ENCODE data around the gene ALCAM. TPM values are rescaled to one million over a fixed set of nuclear protein-coding genes. Genes with fewer than 3 reads are reported as not detected.

Gene ALCAM
- total and polyA plus RNA-seq, 2 donors (not counting 3 experiments of a cell fraction or from before 2014, with no cell fraction given) = 46.3 to 118 TPM

- no peak overlapping the region for H3K4me2 ChIP-seq (ENCODE audit: insufficient read depth, low read length)
- no peak overlapping the region for H3K4me3 ChIP-seq (replicated peaks in 1 of 3; ENCODE audit: insufficient read depth in 1 of 3, low read depth in 1 of 3, low read length in 3 of 3)
- no peaks in the 10 kb centered on the region for H3K27me3 ChIP-seq (ENCODE audit: control insufficient read depth in 2 of 2, insufficient read depth in 2 of 2, low read length in 2 of 2)
- no peak overlapping the region for H3K27ac ChIP-seq (ENCODE audit: insufficient read depth, low read depth, low read length)
- H3K4me1 ChIP-seq (ENCODE audit: control insufficient read depth, extremely low read depth, insufficient read depth, low read length) = no peaks in the 10 kb centered on the region
- H2AFZ ChIP-seq (ENCODE audit: low read depth, low read length) = no peak overlapping the region
- POLR2A ChIA-PET = no interaction called here
- H3K9ac ChIP-seq (replicated peaks; ENCODE audit: extremely low read depth, insufficient read depth, low read length) = no peak overlapping the region
- dilution Hi-C loops (cut with MboI; ENCODE audit: extremely low pct_ligation_motif_present, low sequenced_read_pairs) = no loop called here
- intact Hi-C loops (cut with micrococcal nuclease) = no loop called here
- H4K20me1 ChIP-seq (replicated peaks; ENCODE audit: control insufficient read depth, extremely low read depth, insufficient read depth, low read length) = no peaks in the 10 kb centered on the region
- no peaks in the 10 kb centered on the region for H3K79me2 ChIP-seq (ENCODE audit: control insufficient read depth, insufficient read depth, low read length)
- BruUV-seq (replicated peaks) = no TSS peak
- H3K9me1 ChIP-seq (replicated peaks; ENCODE audit: control insufficient read depth, extremely low read depth, insufficient read depth, low read length) = no peaks in the 10 kb centered on the region
- FAIRE-seq = no peak
- no peak for TF ChIP-seq FOS (IDR thresholded peaks at IDR 0.05; ENCODE audit: borderline replicate concordance, insufficient read depth, low read length)
- TF ChIP-seq GATA2 (IDR thresholded peaks at IDR 0.05; ENCODE audit: insufficient read depth, insufficient read length, low read depth, low read length) = no peak
- no peaks in the 10 kb centered on the region for H3K36me3 ChIP-seq (ENCODE audit: control insufficient read depth in 2 of 2, extremely low read depth in 1 of 2, insufficient read depth in 2 of 2, low read length in 2 of 2)
- CTCF ChIA-PET = no interaction called here
- no peaks in the 10 kb centered on the region for H3K9me3 ChIP-seq (replicated peaks; ENCODE audit: control insufficient read depth, insufficient read depth, low read length)
- no peak for DNase-seq (ENCODE audit: low read depth, low spot score)
Observed at GRCh38 chr3:105611304-105612192, 244.8 kb downstream of the ALCAM start.

- TF ChIP-seq EZH2 (IDR thresholded peaks at IDR 0.05; ENCODE audit: borderline replicate concordance, low read depth, low read length, severe bottlenecking) (no peak), CTCF (IDR thresholded peaks at IDR 0.05; ENCODE audit: extremely low read depth in 1 of 2, insufficient read depth in 1 of 2, low read depth in 1 of 2, low read length in 2 of 2) (no peak), GATA2 (IDR thresholded peaks at IDR 0.05; ENCODE audit: insufficient read depth, insufficient read length, low read depth, low read length) (no peak), FOS (IDR thresholded peaks at IDR 0.05; ENCODE audit: borderline replicate concordance, insufficient read depth, low read length) (no peak), MAX (IDR thresholded peaks at IDR 0.05; ENCODE audit: insufficient read depth, insufficient read length) (no peak), POLR2AphosphoS5 (IDR thresholded peaks at IDR 0.05; ENCODE audit: insufficient read depth, low read depth, low read length) (no peak), POLR2A (IDR thresholded peaks at IDR 0.05; ENCODE audit: low read depth, low read length) (no peak), MYC (IDR thresholded peaks at IDR 0.05; ENCODE audit: low read depth, low read length) (no peak), JUN (IDR thresholded peaks at IDR 0.05; ENCODE audit: borderline replicate concordance, insufficient read depth, insufficient read length, low read depth) (no peak)
- Histone ChIP-seq H3K79me2 (ENCODE audit: control insufficient read depth, insufficient read depth, low read length) (no peaks in the 10 kb centered on the region), H2AFZ (ENCODE audit: low read depth, low read length) (no peak overlapping the region), H3K9me3 (replicated peaks; ENCODE audit: control insufficient read depth, insufficient read depth, low read length) (no peaks in the 10 kb centered on the region), H3K9me1 (replicated peaks; ENCODE audit: control insufficient read depth, extremely low read depth, insufficient read depth, low read length) (no peaks in the 10 kb centered on the region), H3K4me2 (ENCODE audit: insufficient read depth, low read length) (no peak overlapping the region), H3K4me3 (replicated peaks in 1 of 3; ENCODE audit: insufficient read depth in 1 of 3, low read depth in 1 of 3, low read length in 3 of 3) (no peak overlapping the region), H3K36me3 (ENCODE audit: control insufficient read depth in 2 of 2, extremely low read depth in 1 of 2, insufficient read depth in 2 of 2, low read length in 2 of 2) (no peaks in the 10 kb centered on the region), H3K27me3 (ENCODE audit: control insufficient read depth in 2 of 2, insufficient read depth in 2 of 2, low read length in 2 of 2) (no peaks in the 10 kb centered on the region), H3K4me1 (ENCODE audit: control insufficient read depth, extremely low read depth, insufficient read depth, low read length) (no peaks in the 10 kb centered on the region), H3K27ac (ENCODE audit: insufficient read depth, low read depth, low read length) (no peak overlapping the region), H3K9ac (replicated peaks; ENCODE audit: extremely low read depth, insufficient read depth, low read length) (no peak overlapping the region), H4K20me1 (replicated peaks; ENCODE audit: control insufficient read depth, extremely low read depth, insufficient read depth, low read length) (no peaks in the 10 kb centered on the region)
- dilution Hi-C loops (cut with MboI; ENCODE audit: extremely low pct_ligation_motif_present, low sequenced_read_pairs) = no loop called here
- BruUV-seq (replicated peaks) = no TSS peak
- FAIRE-seq (no peak), DNase-seq (ENCODE audit: low read depth, low spot score) (no peak)
- POLR2A ChIA-PET = no interaction called here
- CTCF ChIA-PET = interaction anchor here (1.4 kb wide), 1 partner anchor 15 kb away, joined by 3 read pairs; no protein-coding TSS in a partner anchor
- intact Hi-C loops (cut with micrococcal nuclease) = no loop called here
Observed at GRCh38 chr3:105613120-105613519, 246.4 kb downstream of the ALCAM start.
